GM18502 (cell line): ENCODE data around the gene CDC42BPB.
"Not testable (repeated sequence)": the region's sequence is repeated elsewhere in the genome, so short reads cannot be mapped to it uniquely, and the experiment has no call there.

Source experiments
- ATAC-seq: cut with Tn5 transposase; IDR thresholded peaks from one replicate; pipeline ENCODE4 v1.9.1; 2021; ENCODE audit warnings: mild to moderate bottlenecking; ENCODE audit not compliant: unreplicated experiment, poor library complexity

The CDC42BPB gene

GRCh38 chr14:103056322-103057027 lies 874 bp downstream of the CDC42BPB start:
- no peak for ATAC-seq

- ATAC-seq, result no peak
Observed at GRCh38 chr14:103055695-103056094, 1.7 kb downstream of the CDC42BPB start.

DNA sequence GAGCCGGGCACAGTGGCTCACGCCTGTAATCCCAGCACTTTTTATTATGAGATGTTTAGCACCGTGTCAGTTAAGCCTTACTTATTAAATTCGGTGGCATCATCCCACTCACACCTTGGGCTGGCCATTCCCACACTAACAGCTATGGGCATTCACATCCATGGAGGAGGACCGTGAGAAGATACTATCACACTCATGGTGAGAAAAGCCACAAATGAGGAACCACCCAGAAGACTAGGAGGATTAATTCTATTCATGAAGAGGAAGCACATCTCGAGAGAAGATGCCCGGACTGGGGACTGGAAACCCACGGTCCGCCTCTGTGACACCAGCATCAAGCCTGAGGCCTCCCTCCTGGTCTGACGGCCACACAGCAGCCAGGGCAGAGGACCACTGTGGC lies 4.9 kb downstream of the CDC42BPB start:
- no peak for ATAC-seq

DNA sequence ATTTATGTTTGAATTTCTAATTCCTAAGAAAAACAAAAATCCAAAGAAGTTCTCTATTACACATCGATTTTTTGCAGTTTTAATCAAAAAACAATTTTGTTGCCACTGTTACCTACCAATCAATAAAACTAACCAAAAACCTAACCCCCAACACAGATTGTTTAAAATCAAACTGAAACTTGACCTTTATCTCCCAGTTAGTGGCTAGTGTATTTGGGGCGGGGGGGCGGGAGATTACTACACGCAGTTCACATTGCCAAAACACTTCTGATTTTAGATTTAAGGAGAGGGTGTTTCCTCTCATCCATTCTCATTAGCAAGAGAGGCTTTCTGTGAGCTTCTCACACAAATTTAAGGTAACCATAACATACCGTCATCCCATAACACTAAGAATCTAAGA lies 6.4 kb downstream of the CDC42BPB start:
- ATAC-seq, result no peak

GRCh38 chr14:103047453-103047852 lies 9.9 kb downstream of the CDC42BPB start:
- ATAC-seq, result not testable (repeated sequence)

DNA sequence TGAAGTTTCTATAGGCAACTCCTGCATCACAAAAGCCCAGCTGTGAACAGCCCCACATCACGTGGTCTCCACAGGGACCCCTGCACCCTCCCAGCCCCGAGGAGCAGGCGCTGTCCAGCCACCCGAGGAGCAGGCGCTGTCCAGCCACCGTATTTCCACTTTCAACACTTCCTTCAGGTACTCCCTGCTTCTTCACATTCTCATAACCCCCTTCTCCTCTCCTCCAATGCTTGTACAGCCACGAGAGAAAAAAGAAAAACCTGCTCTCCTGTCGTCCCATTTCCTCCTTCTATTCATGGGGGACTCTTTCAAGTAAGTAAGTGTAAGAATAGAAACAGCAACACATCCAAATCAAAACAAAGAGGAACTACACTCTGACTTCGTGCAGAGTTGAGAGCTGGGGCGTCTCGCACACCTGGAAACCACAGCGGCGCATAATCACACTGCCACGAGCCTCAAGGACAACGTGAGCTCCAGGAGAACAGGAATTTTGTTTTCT lies 11.9 kb downstream of the CDC42BPB start:
- ATAC-seq, result peak; percentile 55

- ATAC-seq, result no peak
Observed at GRCh38 chr14:103043257-103044015, 13.9 kb downstream of the CDC42BPB start.

DNA sequence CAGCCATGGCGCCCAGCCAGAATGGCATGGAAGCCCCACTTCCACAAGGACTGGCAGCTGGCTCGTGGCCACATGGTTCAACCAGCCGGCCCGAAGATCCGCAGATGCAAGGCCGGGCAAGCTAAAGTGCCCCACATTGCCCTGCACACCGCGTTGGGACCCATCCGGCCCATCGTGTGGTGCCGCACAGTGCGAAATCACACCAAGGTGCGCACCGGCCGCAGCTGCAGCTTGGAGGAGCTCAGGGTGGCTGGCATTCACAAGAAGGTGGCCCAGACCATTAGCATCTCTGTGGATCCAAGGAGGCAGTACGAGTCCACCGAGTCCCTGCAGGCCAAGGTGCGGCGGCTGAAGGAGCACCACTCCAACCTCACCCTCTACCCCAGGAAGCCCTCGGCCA lies 15.9 kb downstream of the CDC42BPB start:
- no peak for ATAC-seq

DNA sequence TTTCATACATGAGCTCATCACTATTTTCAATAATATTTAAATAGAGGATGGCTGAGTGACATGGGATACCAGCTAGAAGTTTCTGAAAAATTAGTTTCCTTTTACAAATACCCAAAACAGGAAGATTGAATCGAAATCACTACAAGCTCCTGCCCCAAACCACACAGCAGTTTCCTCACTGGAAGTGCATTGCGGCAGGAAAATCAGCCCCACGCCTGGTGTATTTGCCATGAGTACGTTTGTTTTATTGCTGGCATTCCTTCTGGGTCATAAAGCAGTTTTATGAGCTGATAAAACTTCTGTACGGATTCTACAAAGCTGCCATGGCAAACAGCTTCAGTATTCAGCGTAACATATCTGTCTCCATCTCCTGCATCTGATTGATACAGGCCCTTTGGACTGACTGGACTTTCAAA lies 23.7 kb downstream of the CDC42BPB start:
- no peak for ATAC-seq

- no peak for ATAC-seq
Observed at GRCh38 chr14:103031956-103032355, 25.4 kb downstream of the CDC42BPB start.

GRCh38 chr14:103031566-103031911 lies 25.8 kb downstream of the CDC42BPB start:
- no peak for ATAC-seq

- no peak for ATAC-seq
Observed at GRCh38 chr14:103030741-103031565, 26.4 kb downstream of the CDC42BPB start.

DNA sequence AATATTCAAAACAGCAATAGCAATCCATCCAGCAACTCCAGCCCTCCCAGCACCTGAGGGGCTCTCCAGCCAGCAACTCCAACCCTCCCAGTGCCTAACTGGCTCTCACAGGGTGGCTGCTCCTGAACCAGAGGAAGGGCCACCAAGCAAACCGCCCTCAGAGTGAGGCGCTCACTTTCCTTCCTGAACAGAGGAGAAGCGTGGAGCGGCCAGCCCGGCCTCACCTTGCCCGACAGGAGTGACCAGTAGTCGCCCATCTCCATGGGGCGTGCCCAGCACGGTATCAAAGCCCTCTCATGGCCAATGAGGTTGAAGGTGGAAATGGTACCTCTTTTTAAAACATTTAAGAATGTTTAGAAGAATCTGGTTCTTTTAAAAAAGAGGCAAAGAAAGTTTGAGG lies 27.4 kb downstream of the CDC42BPB start:
- no peak for ATAC-seq

DNA sequence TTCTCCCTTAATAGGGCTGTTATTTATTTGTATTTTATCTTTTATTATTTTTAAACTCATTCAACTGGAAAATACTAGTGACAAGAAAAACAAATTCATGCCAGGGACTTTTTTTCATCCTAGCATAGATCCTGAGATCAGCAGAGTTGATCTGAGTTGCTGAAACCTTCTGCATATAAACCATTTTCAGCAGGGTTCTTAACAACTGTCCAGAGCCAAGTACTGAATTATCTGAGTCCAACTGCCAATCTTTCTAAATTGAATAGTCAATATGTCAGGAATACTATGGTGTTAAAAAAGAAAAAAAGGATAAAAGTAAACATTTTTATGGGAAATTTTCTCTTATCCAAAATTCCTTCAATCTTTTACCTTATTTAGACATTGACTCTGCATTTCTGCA lies 28.6 kb downstream of the CDC42BPB start:
- ATAC-seq, result no peak

- ATAC-seq, result no peak
Observed at GRCh38 chr14:103028161-103028767, 29.1 kb downstream of the CDC42BPB start.

- no peak for ATAC-seq
Observed at GRCh38 chr14:103027451-103027850, 29.9 kb downstream of the CDC42BPB start.

- ATAC-seq, result no peak
Observed at GRCh38 chr14:103026988-103027387, 30.4 kb downstream of the CDC42BPB start.

DNA sequence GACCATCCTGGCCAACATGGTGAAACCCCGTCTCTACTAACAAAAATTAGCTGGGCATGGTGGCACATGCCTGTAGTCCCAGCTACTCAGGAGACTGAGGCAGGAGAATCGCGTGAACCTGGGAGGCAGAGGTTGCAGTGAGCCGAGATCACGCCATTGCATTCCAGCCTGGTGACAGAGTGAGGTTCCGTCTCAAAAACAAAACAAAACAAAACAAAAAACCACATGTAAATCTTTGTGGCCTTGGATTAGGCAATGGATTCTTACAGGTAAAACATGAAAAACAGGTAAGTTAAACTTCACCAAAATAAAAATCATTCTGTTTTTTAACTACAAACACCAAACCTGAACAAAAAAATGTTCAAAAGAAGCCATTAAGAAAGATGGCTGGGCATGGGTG lies 31.2 kb downstream of the CDC42BPB start:
- not testable (repeated sequence) for ATAC-seq

DNA sequence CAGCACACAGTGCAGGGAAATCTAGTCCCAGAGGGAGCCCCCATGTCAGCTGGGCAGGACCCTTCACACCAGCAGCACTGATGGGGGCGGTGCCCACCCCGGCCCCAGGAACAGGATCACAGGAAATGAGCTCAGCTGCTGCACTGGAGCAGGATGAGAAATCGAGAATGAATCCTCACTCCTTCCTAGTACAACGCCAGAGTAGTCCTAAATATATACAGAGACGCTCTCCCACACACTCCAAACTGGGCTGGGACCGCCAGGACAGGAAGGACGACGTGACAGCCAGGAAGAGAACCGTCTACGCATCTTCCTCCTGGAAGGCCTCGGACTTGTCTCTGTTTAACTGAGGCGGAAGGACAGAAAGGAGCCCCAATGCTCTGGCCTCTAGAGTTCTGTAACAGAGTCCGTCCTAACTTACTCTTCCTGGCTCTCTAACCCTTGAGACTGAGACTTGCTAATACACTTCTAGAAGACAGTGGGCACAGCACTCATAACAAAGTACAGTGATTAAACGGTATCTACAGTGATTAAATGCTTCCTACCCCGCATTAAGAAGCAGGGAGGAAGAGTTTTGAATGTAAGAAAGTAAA lies 33.4 kb downstream of the CDC42BPB start:
- ATAC-seq, result no peak

DNA sequence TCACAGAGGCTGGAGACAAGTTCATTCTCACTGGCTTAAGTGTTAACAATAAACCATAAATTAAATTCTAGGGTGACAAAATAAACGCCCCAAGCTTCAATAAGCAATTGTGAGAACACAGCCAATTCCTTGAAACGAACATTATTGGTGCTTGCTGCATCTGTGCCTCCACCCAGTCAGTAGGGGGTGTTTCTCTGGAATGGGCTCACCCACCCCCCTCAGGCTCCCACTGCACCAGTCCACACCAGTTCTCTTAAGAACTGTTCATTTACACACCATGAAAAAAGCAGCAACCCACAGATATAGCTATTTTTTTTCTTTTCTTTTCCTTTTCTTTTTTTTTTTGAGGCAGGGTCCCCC lies 34.7 kb downstream of the CDC42BPB start:
- no peak for ATAC-seq
